HG02588 (cell line): ENCODE results near the gene LRRC2.
"Not testable (repeated sequence)": the region's sequence is repeated elsewhere in the genome, so short reads cannot be mapped to it uniquely, and the experiment has no call there.

Experiments
- ATAC-seq: cut with Tn5 transposase; IDR thresholded peaks from one replicate; pipeline ENCODE4 v1.9.1; 2021; ENCODE audit warnings: mild to moderate bottlenecking, moderate library complexity; ENCODE audit not compliant: unreplicated experiment

Gene LRRC2, protein sequence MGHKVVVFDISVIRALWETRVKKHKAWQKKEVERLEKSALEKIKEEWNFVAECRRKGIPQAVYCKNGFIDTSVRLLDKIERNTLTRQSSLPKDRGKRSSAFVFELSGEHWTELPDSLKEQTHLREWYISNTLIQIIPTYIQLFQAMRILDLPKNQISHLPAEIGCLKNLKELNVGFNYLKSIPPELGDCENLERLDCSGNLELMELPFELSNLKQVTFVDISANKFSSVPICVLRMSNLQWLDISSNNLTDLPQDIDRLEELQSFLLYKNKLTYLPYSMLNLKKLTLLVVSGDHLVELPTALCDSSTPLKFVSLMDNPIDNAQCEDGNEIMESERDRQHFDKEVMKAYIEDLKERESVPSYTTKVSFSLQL

DNA sequence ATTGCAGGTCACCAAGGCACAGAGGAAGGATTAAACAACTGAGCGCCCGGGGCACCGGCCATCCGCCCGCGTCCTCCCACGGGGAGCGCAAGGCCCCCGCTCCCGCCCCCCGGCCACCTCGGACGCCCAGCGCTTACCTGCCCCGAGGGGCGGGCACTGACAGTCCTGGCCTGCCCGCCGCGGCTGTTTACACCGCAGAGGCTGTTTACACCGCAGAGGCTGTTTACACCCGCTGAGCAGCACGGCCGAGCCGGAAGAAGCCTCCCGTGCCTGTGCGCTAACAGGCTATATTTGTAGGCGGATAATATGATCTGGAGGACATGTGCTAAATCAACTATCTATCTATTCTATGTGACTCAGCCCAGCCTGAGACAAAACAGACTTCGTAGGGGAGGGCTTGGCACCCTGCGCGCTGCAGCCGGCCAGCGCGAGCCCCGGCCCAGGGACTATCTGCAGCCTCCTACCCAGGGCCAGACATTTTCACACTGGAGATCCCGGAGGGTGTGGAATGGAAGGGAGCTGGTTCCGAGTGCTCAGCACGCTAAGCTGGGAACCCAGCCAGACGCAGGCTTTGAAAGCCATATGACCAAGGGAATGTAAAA, at the start of gene LRRC2:
LRRC2 (minus strand) TSS at position 263 of the 602 bp plus-strand sequence. CDS start 14,711 bp downstream, outside the sequence.
- ATAC-seq, result no peak

DNA sequence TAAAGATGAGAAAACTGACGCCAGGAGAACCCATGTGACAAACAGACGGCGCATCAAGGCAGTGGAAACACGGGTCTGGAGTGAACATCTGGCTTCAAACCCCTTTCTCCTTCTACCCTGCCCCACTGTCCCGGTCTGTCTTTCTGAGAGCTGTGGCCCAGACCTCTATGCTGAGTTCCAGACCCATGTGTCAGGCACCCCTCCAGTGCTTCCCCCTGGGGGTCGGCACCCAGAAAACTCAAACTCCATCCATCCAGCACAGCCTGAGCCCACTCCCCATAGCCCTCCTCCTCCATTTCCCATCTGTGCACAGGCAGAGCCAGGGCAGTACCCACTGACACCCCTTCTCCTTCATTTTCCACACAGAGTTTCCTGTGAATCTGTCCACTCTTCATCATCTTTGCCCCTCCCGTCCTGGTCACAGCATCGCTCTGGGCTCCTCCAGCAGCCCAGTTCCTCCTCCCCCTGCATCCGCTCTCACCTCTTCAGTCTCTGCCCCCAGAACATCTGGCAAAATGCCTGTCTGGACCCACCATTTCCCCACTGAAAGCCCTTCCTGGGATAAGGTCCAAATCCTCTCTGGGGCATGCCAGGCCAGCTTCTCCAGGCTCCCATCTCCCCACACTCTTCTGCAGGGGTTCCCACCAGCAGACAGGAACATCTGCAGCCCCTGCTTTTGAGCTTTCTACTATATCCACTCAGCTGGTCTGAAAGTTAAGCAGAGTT, 49.1 kb upstream of the LRRC2 start:
- no peak for ATAC-seq

DNA sequence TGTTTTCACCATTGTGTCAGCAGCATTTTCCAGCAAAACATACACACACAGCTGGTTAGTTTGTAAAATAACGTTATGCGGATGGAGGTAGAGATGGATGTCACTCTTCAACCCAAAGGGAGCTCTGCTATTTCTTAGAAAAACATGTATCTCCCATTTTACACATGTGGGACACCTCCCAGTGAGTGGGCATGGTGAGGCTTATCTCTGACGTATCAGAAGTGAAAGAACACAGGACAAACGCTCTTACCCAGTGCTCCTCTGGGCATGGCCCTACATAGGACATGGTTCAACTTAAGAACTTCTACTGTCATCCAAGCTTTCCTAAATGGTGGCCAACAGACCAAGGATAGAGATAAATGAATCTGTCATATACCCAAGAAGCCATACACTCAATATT, 48.3 kb upstream of the LRRC2 start:
- no peak for ATAC-seq

DNA sequence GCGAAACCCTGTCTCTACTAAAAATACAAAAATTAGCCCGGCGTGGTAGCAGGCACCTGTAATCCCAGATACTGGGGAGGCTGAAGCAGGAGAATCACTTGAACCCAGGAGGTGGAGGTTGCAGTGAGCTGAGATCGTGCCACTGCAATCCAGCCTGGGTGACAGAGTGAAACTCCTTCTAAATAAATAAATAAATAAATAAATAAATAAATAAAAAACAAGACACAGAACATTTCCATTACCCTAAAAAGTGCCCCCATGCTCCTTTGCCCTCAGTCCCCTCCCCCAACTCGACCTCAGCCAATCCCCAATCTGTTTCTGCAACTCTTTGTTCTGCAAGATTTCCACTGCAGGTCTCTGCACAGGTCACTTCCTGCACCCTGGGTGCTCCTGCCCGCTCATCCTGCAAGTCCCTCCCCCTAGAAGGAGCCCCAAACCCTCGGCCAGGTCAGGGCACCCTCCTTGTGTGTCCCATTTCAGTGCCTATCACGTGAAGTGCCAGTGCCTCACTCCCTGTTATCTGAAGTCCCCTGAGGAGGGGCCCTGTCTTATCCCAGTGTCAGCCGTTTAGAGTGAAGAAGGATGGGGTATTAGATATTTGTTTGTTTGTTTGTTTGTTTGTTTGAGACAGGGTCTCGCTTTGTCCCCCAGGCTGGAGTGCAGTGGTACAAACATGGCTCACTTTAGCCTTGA, 47.4 kb upstream of the LRRC2 start:
- ATAC-seq, result no peak

DNA sequence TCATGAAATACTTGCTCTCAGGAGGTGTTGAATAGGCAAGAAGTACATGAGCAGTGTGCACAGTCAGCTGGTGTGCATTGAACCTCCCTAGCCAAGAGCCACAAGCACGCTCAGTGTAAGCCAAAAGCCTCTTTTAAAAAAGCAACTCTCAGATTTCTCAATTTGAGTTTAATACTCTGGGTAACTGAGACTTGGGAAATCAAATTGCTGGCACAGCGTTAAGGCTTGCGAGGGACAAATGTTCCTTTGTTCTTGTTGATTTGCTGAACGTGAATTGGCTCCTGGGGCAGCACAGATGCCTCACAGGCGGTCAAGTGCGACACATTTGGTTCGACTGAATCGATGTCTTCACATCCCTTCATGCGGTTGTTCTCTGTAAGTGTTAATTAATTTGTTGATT, 46.2 kb upstream of the LRRC2 start, which contains the start of gene FAM240A:
FAM240A (plus strand) TSS at position 202 of the 400 bp plus-strand sequence; CDS start at position 361, 159 bp downstream.
- ATAC-seq, result no peak

DNA sequence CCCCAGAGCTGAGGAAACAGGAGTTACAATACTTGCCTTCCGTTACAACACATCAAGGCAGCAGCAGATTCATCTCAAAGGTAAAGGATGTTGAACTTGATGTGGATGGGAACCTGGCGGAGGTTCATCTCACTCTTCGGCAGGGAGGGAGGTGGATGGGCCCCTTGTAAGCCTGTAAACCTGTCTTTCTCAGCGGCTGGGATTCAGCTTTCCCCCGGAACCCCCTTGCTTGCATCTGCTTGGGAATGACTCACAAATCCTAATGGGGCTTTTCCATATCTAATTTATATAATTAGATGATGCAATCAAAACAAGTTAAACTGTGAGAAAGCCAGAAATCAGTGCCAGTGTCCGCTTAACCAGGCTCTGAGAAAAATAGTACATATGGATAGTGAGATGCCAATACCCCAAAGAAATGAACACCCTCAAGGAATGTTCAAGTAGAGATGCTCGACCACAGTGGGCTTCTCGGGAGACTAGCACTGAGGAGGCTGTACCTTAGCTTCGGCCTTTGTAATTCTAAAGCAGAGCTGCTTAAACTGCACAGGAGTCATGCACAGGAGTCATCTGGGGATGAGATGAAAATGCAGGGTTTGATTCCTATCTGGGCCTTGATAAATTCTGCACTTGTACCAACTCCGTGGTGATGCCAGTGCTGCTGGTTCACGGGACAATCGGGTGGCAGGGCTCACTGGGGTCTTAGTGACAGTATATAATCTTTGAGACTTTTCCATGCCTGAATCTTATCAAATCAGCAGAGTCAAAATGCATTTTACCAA, 44.0 kb upstream of the LRRC2 start:
- no peak for ATAC-seq

DNA sequence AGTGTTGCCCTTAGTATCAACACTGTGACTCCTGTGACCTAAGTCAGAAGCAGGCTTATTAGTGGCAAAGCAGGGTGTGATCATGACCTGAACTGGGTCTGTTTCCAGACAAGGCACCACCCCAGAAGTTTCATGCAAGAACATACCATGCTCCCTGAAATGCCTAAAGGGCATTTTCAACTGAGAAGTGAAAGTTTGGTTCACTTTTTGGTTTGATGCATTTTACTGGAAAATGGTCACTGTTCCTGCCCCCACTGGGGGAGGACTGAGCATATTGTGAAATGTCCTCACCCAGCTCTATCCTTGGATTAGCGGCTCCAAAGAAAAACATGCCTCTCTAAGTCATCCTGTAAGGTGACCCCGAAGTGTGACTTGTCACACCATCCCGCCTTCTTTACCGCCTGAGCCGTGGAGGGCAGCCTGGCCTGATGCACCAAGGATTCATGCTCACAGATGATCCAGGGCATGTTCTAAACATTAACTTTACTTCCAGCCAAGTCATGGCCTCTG, 43.2 kb upstream of the LRRC2 start:
- no peak for ATAC-seq

DNA sequence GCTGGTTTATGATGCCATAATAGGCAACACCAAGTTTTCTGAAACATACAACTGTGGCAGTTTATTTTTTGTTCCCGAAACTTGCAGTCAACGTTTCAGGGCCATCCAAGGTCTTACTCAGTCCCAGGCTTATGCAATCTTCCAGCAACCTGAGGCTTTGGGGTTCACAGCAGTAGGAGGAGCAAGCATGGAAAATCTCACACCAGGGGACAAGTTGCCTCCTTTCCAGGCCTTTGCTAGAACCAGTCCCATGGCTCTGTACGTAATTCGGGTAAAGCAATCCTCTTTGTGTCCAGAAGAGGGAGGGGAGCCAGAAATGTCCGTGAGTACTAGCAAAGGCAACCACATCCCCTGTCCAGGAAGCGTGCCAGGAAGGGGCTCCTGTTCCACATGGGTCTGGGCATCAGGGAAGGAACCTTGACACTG, 41.5 kb upstream of the LRRC2 start:
- no peak for ATAC-seq

DNA sequence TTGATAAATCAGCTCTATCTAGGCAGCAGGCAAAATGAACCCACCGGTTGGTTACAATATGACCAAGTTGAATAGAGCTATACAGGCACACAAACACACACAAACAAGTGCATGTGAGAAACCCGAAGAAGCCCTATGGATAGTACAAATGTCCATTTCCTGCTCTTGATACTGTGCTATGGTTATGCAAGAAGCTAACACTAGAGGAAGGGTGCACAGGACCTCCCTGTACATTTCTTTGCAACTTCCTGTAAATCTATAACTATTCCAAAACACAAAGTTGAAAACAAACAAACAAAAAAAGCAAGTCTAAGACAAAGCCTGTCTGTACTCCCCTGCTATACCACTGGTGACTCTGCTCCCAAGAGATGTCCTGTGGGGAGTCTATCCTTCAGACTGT, 38.0 kb upstream of the LRRC2 start:
- no peak for ATAC-seq

DNA sequence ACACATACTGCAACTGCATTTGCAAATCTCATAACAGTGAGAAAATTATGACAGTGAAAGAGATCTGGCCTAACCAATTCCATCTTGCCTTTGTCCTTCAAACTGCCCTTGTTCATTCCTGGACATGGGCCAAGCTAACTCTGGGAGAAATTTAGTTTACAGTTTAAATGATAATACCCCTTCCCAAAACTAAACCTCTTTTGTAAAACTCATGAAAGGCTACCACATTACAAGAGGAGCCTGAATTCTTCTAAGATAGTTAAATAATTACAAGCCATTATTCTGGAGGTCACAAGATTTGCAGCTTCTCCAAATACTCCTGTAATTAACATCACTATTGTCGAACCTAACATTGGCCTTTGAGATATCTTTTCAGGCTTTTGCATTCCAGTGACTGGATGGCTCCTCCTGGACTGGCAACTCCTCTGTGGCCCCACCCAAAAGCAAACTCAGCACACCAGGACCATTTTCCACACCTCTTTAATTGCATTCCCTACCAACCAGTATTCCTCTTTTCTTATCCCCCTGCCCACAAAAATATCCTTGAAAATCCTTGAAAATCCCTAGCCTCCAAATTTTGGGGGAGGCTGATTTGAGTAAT, 37.4 kb upstream of the LRRC2 start:
- no peak for ATAC-seq

DNA sequence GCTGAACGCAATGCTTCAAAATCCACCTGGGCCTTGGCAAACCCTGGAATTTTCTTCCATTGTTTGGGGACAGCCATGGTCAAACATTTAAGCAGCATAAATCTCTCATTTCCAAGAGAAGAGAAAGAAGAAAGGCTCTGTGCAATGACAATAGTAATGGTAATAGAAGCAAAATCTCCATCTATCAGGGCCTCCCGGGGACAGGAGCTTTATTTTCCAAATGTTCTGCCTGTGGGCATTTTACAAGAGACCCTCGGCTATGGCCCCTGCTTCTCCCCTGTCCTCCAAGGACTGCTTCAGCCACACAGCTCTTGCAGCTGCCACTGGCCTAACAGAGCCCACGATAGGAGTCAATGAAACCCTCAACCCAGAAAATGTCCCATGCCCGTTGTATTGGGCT, 33.5 kb upstream of the LRRC2 start:
- no peak for ATAC-seq

DNA sequence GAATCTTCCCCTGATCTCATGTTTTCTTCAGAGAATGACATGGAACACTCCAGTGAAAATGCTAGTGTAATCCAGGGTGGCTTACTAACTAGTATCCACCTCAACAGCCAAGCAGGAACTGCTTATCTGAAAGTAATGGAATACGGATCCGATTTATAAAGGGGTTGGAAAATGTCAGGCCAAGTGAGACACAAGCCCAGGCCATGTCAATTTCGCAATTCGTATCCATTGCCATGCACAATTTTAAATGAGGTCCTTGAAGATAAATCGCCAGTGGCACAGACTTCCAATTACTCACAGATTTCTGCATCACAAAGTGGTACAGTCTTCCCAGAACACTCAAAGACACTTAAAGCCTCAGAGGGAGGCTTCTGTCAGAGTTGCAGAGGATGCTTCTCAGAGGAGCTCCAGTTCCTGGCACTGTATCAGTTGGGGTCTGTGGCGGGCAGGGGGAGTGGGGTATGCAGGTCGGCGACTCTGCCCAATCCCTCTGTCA, 29.8 kb upstream of the LRRC2 start:
- no peak for ATAC-seq

DNA sequence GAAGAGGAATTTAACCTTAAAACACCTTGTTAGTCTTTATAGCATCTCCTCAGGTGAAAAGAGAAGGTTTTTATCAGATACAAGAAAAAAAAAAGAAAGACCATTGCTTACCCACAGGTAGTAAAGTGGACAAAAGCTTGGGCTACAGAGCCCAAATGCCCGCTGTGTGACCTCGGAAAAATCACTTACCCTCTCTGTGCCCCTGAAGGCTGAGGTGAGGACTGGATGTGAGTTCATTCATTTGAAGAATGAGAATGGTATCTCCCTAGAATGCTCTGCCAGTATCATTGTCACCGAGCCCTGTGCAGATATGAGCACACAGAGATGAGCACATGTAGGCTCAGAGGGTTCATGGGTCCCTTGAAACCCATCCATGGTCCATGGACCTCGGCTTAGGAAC, 28.6 kb upstream of the LRRC2 start:
- ATAC-seq, result no peak

DNA sequence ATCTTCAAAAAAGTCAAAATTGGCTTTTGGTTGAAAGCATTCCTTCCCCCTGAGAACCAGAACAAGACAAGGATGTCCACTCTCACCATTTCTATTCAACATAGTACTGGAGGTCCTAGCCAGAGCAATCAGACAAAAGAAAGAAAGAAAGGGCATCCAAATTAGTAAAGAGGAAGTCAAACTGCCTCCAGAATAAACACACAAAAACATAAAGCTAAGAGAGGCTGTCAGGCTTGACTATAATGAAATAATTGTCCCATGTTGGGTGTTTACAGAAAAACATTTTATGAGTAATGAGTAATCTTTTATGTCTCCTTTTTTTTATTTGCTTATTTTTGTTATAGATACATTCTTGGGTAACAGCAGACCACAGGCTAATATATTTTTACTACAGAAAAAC, 27.9 kb upstream of the LRRC2 start:
- no peak for ATAC-seq

DNA sequence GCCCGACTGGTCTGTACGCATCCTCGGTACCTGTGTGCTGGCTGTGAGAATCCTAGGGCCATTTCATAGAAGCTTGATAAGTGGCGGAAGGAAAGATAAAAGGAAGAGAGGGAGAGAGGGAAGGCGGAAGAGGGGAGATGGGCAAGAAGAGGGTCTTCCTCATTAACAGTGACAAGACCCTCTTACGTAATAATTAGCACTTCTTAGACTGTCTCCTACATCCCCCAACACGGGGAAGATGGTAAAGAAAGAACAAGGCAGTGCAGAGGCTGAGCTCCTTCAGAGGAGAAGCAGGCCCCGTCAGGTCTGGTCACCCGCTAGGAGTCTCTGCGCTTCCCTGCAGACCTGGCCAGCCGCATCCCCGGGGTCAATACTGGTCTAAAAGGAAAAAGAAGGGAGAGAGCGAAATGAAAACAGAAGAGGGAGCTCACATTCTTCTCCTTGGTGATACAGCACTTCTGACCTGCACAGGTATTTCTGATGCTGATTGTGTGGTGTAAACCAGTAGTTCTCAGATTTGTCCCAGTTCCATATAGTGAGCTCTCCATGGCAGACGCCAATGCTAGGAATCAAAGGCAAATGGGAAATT, 27.3 kb upstream of the LRRC2 start:
- ATAC-seq, result no peak

DNA sequence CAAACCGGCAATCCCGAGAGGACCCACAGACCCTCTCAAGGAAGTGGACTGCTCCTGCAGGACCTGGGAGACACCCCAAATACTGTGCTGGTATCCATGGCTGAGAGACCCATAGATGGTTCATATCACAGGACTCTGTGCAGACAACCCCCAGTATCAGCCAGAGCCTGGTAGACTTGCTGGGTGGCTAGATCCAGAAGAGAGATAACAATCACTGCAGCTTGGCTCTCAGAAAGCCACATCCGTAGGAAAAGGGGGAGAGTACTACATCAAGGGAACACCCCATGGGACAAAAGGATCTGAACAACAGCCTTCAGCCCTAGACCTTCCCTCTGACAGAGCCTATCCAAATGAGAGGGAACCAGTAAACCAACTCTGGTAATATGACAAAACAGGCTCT, 21.2 kb upstream of the LRRC2 start:
- not testable (repeated sequence) for ATAC-seq

DNA sequence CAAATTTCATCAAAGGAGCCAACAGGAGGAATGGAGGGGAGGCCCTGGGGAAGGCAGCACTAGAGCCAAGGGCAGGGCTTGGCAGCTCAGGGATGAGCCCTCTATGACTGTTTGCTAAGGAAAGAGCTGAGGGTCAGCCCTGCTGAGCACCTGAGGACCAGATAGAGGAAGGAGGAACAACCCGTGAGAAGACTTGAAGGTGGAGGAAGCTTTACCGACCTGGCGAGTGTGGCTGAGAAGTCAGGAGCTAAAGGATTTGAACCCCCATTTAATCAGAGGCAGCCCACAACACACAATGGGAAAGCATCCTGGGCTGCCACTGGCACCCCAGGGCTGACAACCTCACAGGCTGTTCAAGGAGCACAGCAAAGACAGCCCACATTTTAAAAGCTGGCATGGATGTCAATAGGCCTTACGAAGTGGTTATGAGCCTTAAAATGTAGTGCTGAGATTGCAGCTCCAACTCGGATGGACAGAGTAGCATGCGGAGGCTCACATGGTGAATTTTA, 20.7 kb upstream of the LRRC2 start:
- no peak for ATAC-seq

DNA sequence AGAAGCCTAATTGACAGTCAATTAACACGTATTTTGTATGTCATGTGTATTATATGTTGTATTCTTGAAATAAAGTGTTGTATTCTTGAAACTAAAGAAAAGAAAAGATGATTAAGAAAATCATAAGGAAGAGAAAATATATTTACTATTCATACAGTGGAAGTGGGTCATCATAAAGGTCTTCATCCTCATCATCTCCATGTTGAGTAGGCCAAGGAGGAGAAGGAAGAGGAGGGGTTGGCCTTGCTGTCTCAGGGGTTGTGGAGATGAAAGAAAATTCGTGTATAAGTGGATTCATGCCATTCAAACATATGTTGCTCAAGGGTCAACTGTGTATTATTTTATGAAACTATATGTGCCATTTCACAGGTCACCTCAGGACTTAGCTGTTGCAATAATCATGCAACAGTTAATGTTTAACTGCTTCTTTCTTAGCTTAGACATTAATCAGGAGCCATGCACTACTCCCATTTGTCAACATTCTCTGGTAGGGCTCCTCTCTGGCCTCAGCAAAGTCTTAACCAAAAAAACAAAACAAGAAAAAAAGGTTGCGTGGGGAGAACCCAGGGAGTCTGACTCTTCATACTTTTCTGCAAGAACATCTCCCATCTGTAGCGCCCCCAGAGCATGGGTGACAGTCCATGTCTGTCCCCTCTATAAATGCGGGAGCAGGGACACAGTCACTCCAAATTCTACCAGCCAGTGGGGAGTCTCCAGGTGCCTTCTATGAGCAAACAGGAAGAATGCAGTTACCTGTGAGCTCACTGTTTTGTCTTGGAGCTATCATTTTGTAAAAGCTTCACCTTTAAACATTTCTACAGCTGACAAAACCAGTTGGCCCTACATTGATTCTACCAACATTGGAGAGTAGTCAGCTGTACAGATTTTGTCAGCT, 19.9 kb upstream of the LRRC2 start:
- ATAC-seq, result no peak
